Glutamatergic neuron (in vitro differentiated cells): Measurements from ENCODE around the gene RAB37. TPM values are rescaled to one million over a fixed set of nuclear protein-coding genes. Genes with fewer than 3 reads are reported as not detected.

ENCODE experiments used
- DNase-seq: peaks from one replicate; pipeline ENCODE4 v3.0.0; 2022
- H3K27ac Mint-ChIP-seq: one replicate; pipeline ENCODE4 v1.8.0; 2020; ENCODE audit warnings: mild to moderate bottlenecking, mixed read lengths, inconsistent platforms; ENCODE audit not compliant: unreplicated experiment
- H3K27me3 Mint-ChIP-seq: one replicate; pipeline ENCODE4 v1.8.0; 2020; ENCODE audit warnings: mild to moderate bottlenecking, moderate library complexity, mixed read lengths, inconsistent platforms; ENCODE audit not compliant: unreplicated experiment
- H3K36me3 Mint-ChIP-seq: one replicate; pipeline ENCODE4 v1.8.0; 2020; ENCODE audit warnings: mild to moderate bottlenecking, mixed read lengths, inconsistent platforms; ENCODE audit not compliant: unreplicated experiment
- H3K4me1 Mint-ChIP-seq: one replicate; pipeline ENCODE4 v1.8.0; 2020; ENCODE audit warnings: mild to moderate bottlenecking, low read depth, mixed read lengths, inconsistent platforms; ENCODE audit not compliant: unreplicated experiment
- H3K4me3 Mint-ChIP-seq: one replicate; pipeline ENCODE4 v1.8.0; 2020; ENCODE audit warnings: mild to moderate bottlenecking, mixed read lengths, inconsistent platforms; ENCODE audit not compliant: unreplicated experiment
- H3K9me3 Mint-ChIP-seq: one replicate; pipeline ENCODE4 v1.8.0; 2020; ENCODE audit warnings: mild to moderate bottlenecking, moderate library complexity, mixed read lengths, inconsistent platforms; ENCODE audit not compliant: unreplicated experiment
- CTCF ChIP-seq: fragments of 200-600 bp; sonication (generic); IDR thresholded peaks from one replicate; pipeline ENCODE4 v1.5.0; 2021; ENCODE audit not compliant: partially characterized antibody, unreplicated experiment
- total RNA-seq: library from RNA; stranded (reverse); fragmentation: NEBNext Ultra II Directional; extraction: Animal tissue kit (Norgen Biotek cat#: 25700); gene quantifications from one replicate; pipeline ENCODE4 v1.2.1, GENCODE V29; 2021; ENCODE audit not compliant: unreplicated experiment

Gene RAB37
- total RNA-seq, 1 donor from 2014 or later, result 2.1 TPM

GRCh38 chr17:74743755-74744154 is 6.7 kb downstream of the RAB37 start:
- DNase-seq, result no peak
- H3K27me3 Mint-ChIP-seq, result peaks cover 8% of the 10 kb centered on the region
- TF ChIP-seq CTCF, result no peak
- no peak overlapping the region for H3K27ac Mint-ChIP-seq
- peaks cover 6% of the 10 kb centered on the region for H3K4me1 Mint-ChIP-seq
- H3K4me3 Mint-ChIP-seq, result no peak overlapping the region
- peaks cover 5% of the 10 kb centered on the region for H3K9me3 Mint-ChIP-seq
- H3K36me3 Mint-ChIP-seq, result no peaks in the 10 kb centered on the region

- TF ChIP-seq CTCF, result no peak
- Mint-ChIP-seq H3K27me3 (peaks cover 4% of the 10 kb centered on the region), H3K27ac (no peak overlapping the region), H3K4me3 (no peak overlapping the region), H3K36me3 (no peaks in the 10 kb centered on the region), H3K4me1 (peaks cover 6% of the 10 kb centered on the region), H3K9me3 (peaks cover 2% of the 10 kb centered on the region)
- no peak for DNase-seq
These were observed 7.3 kb downstream of the RAB37 start for GRCh38 chr17:74744349-74744713.

- peak; percentile 100 for TF ChIP-seq CTCF
- H3K4me1 Mint-ChIP-seq, result peaks cover 9% of the 10 kb centered on the region
- no peaks in the 10 kb centered on the region for H3K36me3 Mint-ChIP-seq
- DNase-seq, result peak; percentile 88
- H3K27ac Mint-ChIP-seq, result no peak overlapping the region
- peaks cover 3% of the 10 kb centered on the region for H3K27me3 Mint-ChIP-seq
- peaks cover 4% of the 10 kb centered on the region for H3K9me3 Mint-ChIP-seq
- H3K4me3 Mint-ChIP-seq, result peak overlapping the region; percentile 61
These were observed 7.9 kb downstream of the RAB37 start for GRCh38 chr17:74744714-74745547.

- no peak for TF ChIP-seq CTCF
- Mint-ChIP-seq H3K9me3 (peaks cover 4% of the 10 kb centered on the region), H3K4me3 (no peak overlapping the region), H3K36me3 (no peaks in the 10 kb centered on the region), H3K27ac (no peak overlapping the region), H3K27me3 (peaks cover 3% of the 10 kb centered on the region), H3K4me1 (peaks cover 12% of the 10 kb centered on the region)
- no peak for DNase-seq
These were observed 8.6 kb downstream of the RAB37 start for GRCh38 chr17:74745548-74746177.

GRCh38 chr17:74746376-74746775 is 9.3 kb downstream of the RAB37 start:
- Mint-ChIP-seq H3K27me3 (peaks cover 3% of the 10 kb centered on the region), H3K4me1 (peaks cover 12% of the 10 kb centered on the region), H3K4me3 (no peak overlapping the region), H3K9me3 (peaks cover 7% of the 10 kb centered on the region), H3K36me3 (no peaks in the 10 kb centered on the region), H3K27ac (no peak overlapping the region)
- no peak for DNase-seq
- no peak for TF ChIP-seq CTCF
